ENCODE results near the gene GDAP2. TPM values are rescaled to one million over a fixed set of nuclear protein-coding genes. Genes with fewer than 3 reads are reported as not detected.

The GDAP2 gene
- total and polyA plus RNA-seq, 4 donors: 3.0 to 16.8 (median 9.1) TPM

GRCh38 chr1:117826119-117826518, 103.3 kb downstream of the GDAP2 start:
- H3K4me3 ChIP-seq (ENCODE audit: low read depth in 1 of 3, low read length in 3 of 3): no peak overlapping the region

GRCh38 chr1:117825414-117825813, 104.0 kb downstream of the GDAP2 start:
- no peak overlapping the region for H3K9ac ChIP-seq (ENCODE audit: low read depth in 1 of 2, low read length in 2 of 2)
- no peaks in the 10 kb centered on the region for H3K4me1 ChIP-seq (ENCODE audit: control insufficient read depth in 4 of 4, insufficient read depth in 4 of 4, low read length in 3 of 4)
- TF ChIP-seq HNF4G (IDR thresholded peaks at IDR 0.05) (no peak), FOXA1 (IDR thresholded peaks at IDR 0.05) (no peak), NR2F2 (IDR thresholded peaks at IDR 0.05) (no peak)
- 78% methylated on average over 2 of the region's 2 CpGs for WGBS
- no peak overlapping the region for H3K4me3 ChIP-seq (ENCODE audit: low read depth in 1 of 3, low read length in 3 of 3)
- no peak overlapping the region for H3K27ac ChIP-seq (ENCODE audit: low read depth in 1 of 2, low read length in 2 of 2)
- no peaks in the 10 kb centered on the region for H3K9me3 ChIP-seq (ENCODE audit: control insufficient read depth in 4 of 4, low read length in 3 of 4)
- no peak for DNase-seq (ENCODE audit: low spot score)
- no peaks in the 10 kb centered on the region for H3K36me3 ChIP-seq (ENCODE audit: control insufficient read depth in 4 of 4, insufficient read depth in 3 of 4, low read depth in 1 of 4, low read length in 3 of 4)
- H3K27me3 ChIP-seq (ENCODE audit: control insufficient read depth in 4 of 4, insufficient read depth in 4 of 4, low read length in 3 of 4): no peaks in the 10 kb centered on the region

More at GRCh38 chr1:117826119-117826518, 103.3 kb downstream of the GDAP2 start:
- H3K27me3 ChIP-seq (ENCODE audit: control insufficient read depth in 4 of 4, insufficient read depth in 4 of 4, low read length in 3 of 4): no peaks in the 10 kb centered on the region
- no peaks in the 10 kb centered on the region for H3K4me1 ChIP-seq (ENCODE audit: control insufficient read depth in 4 of 4, insufficient read depth in 4 of 4, low read length in 3 of 4)
- no peaks in the 10 kb centered on the region for H3K36me3 ChIP-seq (ENCODE audit: control insufficient read depth in 4 of 4, insufficient read depth in 3 of 4, low read depth in 1 of 4, low read length in 3 of 4)
- DNase-seq (ENCODE audit: low spot score): no peak
- 48% methylated on average over 2 of the region's 2 CpGs for WGBS
- no peak overlapping the region for H3K9ac ChIP-seq (ENCODE audit: low read depth in 1 of 2, low read length in 2 of 2)
- no peaks in the 10 kb centered on the region for H3K9me3 ChIP-seq (ENCODE audit: control insufficient read depth in 4 of 4, low read length in 3 of 4)
- no peak overlapping the region for H3K27ac ChIP-seq (ENCODE audit: low read depth in 1 of 2, low read length in 2 of 2)
- no peak for TF ChIP-seq GABPA (IDR thresholded peaks at IDR 0.05 in 1 of 2, conservative IDR thresholded peaks at IDR 0.05 in 1 of 2)
- no peak for TF ChIP-seq EGR1 (IDR thresholded peaks at IDR 0.05; ENCODE audit: low read depth in 2 of 2)
- TF ChIP-seq NR2F2 (IDR thresholded peaks at IDR 0.05): no peak
- no peak for TF ChIP-seq TAF1 (conservative IDR thresholded peaks at IDR 0.05)

- TF ChIP-seq NR2F2 (IDR thresholded peaks at IDR 0.05) (no peak), TAF1 (conservative IDR thresholded peaks at IDR 0.05) (no peak), GABPA (IDR thresholded peaks at IDR 0.05 in 1 of 2, conservative IDR thresholded peaks at IDR 0.05 in 1 of 2) (no peak), RXRA (IDR thresholded peaks at IDR 0.05) (no peak), ATF3 (IDR thresholded peaks at IDR 0.05) (no peak), FOXA2 (IDR thresholded peaks at IDR 0.05) (no peak), JUND (IDR thresholded peaks at IDR 0.05) (no peak), EGR1 (IDR thresholded peaks at IDR 0.05; ENCODE audit: low read depth in 2 of 2) (no peak), HNF4G (IDR thresholded peaks at IDR 0.05) (no peak), YY1 (IDR thresholded peaks at IDR 0.05) (no peak), FOXA1 (IDR thresholded peaks at IDR 0.05) (no peak), HNF4A (conservative IDR thresholded peaks at IDR 0.05) (no peak), RAD21 (IDR thresholded peaks at IDR 0.05) (no peak), SP1 (IDR thresholded peaks at IDR 0.05) (no peak)
- TF ChIP-seq, protein P1, sequence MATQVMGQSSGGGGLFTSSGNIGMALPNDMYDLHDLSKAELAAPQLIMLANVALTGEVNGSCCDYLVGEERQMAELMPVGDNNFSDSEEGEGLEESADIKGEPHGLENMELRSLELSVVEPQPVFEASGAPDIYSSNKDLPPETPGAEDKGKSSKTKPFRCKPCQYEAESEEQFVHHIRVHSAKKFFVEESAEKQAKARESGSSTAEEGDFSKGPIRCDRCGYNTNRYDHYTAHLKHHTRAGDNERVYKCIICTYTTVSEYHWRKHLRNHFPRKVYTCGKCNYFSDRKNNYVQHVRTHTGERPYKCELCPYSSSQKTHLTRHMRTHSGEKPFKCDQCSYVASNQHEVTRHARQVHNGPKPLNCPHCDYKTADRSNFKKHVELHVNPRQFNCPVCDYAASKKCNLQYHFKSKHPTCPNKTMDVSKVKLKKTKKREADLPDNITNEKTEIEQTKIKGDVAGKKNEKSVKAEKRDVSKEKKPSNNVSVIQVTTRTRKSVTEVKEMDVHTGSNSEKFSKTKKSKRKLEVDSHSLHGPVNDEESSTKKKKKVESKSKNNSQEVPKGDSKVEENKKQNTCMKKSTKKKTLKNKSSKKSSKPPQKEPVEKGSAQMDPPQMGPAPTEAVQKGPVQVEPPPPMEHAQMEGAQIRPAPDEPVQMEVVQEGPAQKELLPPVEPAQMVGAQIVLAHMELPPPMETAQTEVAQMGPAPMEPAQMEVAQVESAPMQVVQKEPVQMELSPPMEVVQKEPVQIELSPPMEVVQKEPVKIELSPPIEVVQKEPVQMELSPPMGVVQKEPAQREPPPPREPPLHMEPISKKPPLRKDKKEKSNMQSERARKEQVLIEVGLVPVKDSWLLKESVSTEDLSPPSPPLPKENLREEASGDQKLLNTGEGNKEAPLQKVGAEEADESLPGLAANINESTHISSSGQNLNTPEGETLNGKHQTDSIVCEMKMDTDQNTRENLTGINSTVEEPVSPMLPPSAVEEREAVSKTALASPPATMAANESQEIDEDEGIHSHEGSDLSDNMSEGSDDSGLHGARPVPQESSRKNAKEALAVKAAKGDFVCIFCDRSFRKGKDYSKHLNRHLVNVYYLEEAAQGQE (IDR thresholded peaks at IDR 0.05): no peak
- TF ChIP-seq, protein P2, sequence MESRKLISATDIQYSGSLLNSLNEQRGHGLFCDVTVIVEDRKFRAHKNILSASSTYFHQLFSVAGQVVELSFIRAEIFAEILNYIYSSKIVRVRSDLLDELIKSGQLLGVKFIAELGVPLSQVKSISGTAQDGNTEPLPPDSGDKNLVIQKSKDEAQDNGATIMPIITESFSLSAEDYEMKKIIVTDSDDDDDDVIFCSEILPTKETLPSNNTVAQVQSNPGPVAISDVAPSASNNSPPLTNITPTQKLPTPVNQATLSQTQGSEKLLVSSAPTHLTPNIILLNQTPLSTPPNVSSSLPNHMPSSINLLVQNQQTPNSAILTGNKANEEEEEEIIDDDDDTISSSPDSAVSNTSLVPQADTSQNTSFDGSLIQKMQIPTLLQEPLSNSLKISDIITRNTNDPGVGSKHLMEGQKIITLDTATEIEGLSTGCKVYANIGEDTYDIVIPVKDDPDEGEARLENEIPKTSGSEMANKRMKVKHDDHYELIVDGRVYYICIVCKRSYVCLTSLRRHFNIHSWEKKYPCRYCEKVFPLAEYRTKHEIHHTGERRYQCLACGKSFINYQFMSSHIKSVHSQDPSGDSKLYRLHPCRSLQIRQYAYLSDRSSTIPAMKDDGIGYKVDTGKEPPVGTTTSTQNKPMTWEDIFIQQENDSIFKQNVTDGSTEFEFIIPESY (IDR thresholded peaks at IDR 0.05): no peak
- TF ChIP-seq, protein P3, sequence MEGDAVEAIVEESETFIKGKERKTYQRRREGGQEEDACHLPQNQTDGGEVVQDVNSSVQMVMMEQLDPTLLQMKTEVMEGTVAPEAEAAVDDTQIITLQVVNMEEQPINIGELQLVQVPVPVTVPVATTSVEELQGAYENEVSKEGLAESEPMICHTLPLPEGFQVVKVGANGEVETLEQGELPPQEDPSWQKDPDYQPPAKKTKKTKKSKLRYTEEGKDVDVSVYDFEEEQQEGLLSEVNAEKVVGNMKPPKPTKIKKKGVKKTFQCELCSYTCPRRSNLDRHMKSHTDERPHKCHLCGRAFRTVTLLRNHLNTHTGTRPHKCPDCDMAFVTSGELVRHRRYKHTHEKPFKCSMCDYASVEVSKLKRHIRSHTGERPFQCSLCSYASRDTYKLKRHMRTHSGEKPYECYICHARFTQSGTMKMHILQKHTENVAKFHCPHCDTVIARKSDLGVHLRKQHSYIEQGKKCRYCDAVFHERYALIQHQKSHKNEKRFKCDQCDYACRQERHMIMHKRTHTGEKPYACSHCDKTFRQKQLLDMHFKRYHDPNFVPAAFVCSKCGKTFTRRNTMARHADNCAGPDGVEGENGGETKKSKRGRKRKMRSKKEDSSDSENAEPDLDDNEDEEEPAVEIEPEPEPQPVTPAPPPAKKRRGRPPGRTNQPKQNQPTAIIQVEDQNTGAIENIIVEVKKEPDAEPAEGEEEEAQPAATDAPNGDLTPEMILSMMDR (IDR thresholded peaks at IDR 0.05; ENCODE audit: low read depth, low read length, missing input control): no peak
- TF ChIP-seq, protein P4, sequence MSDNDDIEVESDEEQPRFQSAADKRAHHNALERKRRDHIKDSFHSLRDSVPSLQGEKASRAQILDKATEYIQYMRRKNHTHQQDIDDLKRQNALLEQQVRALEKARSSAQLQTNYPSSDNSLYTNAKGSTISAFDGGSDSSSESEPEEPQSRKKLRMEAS (IDR thresholded peaks at IDR 0.05): no peak
- no peaks in the 10 kb centered on the region for H3K4me1 ChIP-seq (ENCODE audit: control insufficient read depth in 4 of 4, insufficient read depth in 4 of 4, low read length in 3 of 4)
- H3K27me3 ChIP-seq (ENCODE audit: control insufficient read depth in 4 of 4, insufficient read depth in 4 of 4, low read length in 3 of 4): no peaks in the 10 kb centered on the region
- no peak overlapping the region for H3K27ac ChIP-seq (ENCODE audit: low read depth in 1 of 2, low read length in 2 of 2)
- H3K9me3 ChIP-seq (ENCODE audit: control insufficient read depth in 4 of 4, low read length in 3 of 4): no peaks in the 10 kb centered on the region
- no peak overlapping the region for H3K9ac ChIP-seq (ENCODE audit: low read depth in 1 of 2, low read length in 2 of 2)
- no peak for DNase-seq (ENCODE audit: low spot score)
- 38% methylated on average over 1 of the region's 1 CpG for WGBS
- H3K4me3 ChIP-seq (ENCODE audit: low read depth in 1 of 3, low read length in 3 of 3): no peak overlapping the region
- H3K36me3 ChIP-seq (ENCODE audit: control insufficient read depth in 4 of 4, insufficient read depth in 3 of 4, low read depth in 1 of 4, low read length in 3 of 4): no peaks in the 10 kb centered on the region
Observed at GRCh38 chr1:117824616-117825015, 104.8 kb downstream of the GDAP2 start.
